ENCODE data around the gene PLEKHJ1.

- TF ChIP-seq POLR2A (IDR thresholded peaks at IDR 0.05): no peak
- TF ChIP-seq CTCF (IDR thresholded peaks at IDR 0.05): no peak
- TF ChIP-seq EP300 (IDR thresholded peaks at IDR 0.05): no peak
- TF ChIP-seq POLR2AphosphoS5 (IDR thresholded peaks at IDR 0.05): no peak
Measured at GRCh38 chr19:2280633-2281264, 44.6 kb upstream of the PLEKHJ1 start.

All from suprapubic skin (tissue), 4 donors.